Stimulated activated CD8-positive, alpha-beta memory T cell treated with anti-CD3 and anti-CD28 coated beads, Interleukin-4, amount 100 ng/mL, for 24 hours (primary cell): ENCODE measurements around the gene PREX1.

ENCODE experiments used
- DNase-seq: peaks from one replicate; pipeline ENCODE4 v3.0.0-alpha.2; 2020; ENCODE audit warnings: low read depth

Gene PREX1

DNA sequence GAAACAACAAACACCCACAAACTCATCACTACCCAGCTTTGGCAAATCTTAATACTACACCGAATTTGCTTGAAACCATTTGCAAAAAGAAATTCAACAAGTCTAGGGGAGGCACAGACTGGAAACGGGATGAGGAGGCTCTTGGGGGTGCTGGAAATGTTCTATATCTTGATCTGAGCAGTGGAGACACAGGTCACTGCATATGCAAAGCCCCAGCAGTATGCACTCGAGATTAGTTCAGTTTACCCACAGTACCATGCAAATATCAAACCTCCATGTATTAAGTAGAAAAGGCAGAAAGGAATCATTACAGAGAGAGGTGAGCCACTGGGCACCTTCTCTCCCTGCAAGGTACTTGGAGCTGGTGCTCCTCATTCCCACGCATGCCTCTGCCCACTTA lies 75.9 kb downstream of the PREX1 start:
- DNase-seq: no peak

DNA sequence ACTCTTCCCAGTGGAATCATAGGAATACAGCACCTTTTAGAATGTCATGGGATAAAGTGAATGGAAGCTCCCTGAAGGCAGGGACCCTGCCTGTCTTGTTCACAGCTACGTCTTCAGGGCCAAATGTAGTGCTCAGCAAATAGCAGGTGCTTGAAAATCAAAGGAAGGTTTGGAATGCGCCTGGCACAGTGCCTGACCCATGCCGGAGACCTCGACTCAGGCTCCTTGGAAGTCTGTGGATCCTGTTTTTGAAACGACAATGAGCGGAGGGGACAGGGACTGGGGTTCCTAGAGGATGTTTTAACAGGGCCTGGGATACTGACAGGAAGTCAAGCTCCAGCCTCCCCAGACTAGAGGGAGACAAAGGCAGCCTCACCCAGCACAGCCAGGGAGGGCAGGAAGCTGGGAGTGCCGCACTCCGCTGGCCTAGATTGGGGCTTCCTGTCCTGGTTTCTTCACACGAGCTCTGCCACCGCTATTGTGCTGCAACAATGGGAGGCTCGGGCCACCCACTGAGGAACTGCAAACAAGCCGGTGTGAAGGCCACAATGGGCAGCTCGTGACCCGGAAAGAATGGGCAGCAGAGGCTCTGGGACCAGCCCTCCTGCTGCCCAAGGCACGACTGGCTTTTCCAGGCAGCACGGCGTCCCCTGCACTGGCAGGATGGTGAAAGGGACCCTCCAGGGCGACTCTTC lies 76.7 kb downstream of the PREX1 start:
- no peak for DNase-seq

DNA sequence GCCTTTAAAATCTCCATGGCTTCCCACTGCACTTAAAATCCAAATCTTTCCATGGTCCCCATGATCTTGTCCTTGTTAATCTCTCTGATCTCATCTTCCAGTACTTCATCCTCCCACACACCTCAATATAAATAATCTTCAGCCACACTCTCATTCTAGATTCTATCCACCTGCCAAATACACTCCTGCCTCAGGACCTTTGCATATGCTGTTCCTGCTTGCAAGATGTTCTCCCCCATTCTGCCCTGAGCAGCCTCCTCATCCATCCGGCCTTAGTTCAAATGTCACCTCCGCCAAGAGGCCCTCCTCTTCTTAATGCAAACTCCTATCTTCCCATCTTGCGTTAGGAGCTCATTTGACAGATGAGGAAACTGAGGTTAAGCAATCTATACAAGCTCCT lies 77.4 kb downstream of the PREX1 start:
- no peak for DNase-seq

DNA sequence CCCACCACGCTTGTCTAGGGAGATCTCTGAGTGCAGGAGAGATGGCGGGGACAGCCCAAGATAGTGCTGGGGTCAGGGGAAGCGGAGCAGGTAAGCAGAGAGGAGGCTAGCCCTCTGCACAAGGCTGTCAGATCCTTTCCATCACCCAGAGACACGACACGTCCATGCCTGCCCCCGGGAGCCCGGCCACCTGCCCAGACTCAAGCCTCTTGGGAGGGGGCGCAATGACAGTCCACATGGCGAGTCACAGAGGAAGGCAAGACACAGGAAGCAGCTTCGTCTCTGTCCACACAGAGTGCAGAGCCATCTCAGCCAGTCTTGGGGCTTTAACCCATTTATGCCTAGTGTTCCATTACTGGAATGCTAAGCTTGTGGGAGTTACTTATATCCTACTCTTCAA lies 78.4 kb downstream of the PREX1 start:
- no peak for DNase-seq

DNA sequence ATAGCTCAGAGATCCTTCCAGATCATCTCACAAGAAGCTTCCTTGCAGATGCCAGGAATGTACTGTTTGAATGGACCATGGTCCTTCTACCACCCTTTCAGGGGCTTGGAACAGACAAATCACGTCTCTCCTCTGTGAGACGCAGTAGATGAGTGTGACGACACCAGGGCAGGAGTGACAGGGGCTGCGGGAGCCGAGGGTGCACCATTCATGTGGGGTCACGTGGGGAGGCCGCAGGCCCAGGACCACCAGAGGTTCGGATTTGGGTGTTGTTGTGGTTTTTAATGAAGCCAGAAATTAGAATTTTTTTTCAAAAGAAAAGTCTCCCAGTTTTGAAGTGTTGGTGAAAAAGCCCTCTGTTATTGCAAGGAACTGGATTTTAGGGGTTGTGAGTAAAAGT lies 79.2 kb downstream of the PREX1 start:
- no peak for DNase-seq

DNA sequence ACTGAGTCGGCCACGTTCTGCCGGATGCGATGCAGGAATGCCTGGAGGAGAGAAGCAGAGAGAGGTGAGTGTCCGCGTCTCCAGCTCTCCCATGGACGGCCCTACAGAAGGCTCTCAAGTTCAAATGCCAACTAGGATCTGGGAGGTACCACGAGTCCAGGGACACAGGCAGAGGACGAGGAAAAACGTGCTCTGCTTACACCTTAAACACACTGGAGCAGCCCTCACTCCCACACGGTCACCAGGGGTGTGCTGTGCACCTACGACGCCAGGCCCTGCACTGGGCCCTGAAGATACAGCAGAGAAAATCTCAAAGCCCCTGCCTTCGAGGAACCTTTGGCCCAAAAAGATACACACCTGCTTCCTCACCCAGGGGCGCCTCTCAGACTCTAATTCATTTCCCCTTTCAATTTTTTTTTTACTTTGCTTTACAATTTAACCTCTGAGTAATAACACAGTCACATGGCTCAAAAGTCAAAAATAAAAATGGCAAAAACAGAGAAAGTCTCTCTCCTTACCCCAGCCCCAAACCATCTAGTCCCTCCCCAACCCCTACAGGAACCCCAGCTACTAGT lies 79.9 kb downstream of the PREX1 start:
- no peak for DNase-seq

DNA sequence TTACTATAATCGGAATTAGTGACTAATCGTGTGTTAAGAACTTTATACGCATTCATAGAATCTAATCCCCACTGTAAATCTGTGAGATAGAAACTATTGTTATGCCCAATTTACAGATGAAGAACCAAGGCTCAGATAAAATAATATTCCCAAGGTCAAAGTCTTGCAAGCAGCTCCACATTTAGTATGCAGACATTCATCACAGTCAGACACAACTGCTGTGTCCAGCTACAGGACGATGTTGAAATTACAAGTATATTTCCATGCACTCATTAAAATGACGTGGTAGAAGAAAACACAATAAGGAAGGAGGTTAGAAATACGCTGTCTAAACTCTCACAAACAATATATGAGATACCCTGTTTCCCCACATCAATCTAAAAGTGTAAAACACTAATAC lies 82.5 kb downstream of the PREX1 start:
- DNase-seq: no peak

DNA sequence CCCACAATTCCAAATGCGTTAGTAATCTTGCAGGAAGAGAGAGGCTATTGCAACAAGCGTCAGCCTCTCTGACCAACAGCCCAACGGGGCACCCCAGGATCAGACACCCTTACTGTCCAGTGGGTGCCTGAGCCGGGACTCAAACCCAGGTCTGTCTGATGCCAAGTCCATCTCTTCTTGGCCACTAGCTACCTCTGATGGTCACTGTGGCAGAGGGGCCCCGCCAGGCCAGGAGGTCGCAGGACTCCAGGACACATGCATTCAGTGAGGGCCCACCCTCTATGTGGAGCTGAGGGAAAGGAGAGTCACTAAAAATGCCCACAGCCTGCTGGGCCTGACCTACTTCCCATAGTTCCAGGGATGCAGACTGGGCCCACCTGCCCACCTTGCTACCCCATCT lies 83.3 kb downstream of the PREX1 start:
- no peak for DNase-seq

DNA sequence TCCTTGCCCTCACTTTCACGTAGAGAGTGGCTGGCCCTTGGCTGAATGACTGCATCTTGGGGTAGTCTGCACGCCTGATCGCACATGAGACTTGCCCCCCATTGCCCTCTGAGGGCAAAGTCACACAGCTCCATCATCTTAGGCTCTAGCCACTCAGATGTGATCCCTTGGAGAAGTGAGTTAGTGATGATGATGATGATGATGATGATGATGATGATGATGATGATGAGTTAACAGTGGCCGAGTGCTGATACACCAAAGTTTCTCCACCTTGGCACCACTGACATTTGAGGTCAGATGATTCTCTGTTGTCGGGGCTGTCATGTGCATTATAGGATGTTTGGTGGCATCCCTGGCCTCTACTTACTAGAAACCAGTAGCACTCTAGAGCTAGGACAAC lies 84.0 kb downstream of the PREX1 start:
- no peak for DNase-seq

DNA sequence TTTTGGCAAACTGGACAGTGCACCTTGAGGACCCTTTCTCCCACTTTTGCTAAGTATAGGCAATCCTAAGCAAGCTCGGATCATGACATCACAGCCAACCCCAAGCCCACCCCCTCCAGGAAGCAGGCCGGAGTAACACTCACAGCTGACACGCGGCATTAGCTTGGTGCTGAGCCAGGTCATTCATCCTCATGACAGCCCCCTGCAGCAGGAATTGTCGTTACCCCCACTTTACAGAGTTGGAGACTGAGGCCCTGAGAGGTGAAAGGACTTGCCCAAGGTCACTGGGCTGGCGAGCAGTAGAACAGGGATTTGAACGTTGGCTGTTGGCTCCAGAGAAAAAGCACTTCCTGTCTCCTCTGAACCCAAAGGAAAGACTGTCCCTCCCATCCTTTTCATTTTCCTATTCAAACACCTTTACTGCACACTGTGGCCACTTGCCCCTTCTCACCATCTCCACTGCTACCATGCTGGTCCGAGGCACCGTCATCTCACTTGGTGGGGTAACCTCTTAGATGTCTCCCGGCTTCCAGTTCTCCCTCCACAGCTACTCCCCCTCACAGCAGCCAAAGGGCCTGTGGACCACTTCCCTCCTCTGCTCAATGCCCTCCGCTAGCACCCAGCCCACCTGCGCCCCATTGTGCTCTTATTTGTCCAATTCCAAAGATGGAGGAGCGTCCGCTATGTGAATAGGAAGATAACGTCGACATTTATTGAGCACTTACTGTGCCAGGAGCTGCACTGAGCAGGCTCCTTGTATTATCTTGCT lies 84.7 kb downstream of the PREX1 start:
- no peak for DNase-seq

DNA sequence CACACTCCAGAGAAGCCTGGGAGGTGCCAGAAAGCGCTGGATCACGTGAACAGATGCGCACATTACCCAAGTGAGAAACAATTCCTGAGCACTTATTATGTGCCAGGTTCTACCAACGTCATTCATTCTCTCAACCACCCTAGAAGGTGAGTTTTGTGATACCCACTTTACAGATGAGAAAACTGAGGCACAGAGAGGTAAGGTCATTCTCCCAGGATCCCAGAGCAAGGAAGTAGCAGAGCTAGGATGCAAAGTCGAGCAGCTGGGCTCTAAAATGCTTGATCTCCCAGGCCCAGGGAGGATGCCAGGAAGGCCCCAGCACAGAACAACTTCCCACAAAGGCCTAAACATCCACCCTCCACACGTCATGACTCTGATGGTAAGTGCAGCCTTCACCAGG lies 85.6 kb downstream of the PREX1 start:
- DNase-seq: no peak

DNA sequence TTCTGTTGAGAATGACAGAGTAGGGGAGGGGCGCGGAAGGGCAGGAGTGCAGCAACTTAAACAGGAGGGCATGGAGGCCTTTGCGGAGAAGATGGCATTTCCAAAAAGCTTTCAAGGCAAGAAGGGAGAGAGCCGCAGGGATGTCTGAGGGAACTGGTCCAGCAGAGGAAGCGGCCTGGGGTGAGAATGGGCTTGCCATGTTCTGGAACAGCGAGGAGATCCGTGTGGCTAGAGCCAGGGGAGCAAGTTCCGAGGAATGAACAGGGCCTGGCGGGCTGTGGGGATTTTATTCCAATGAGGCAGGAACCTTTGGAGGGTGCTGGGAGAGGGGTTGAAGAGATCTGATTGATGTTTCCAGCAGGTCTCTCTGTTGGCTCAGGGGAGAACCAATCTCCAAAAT lies 86.1 kb downstream of the PREX1 start:
- no peak for DNase-seq

DNA sequence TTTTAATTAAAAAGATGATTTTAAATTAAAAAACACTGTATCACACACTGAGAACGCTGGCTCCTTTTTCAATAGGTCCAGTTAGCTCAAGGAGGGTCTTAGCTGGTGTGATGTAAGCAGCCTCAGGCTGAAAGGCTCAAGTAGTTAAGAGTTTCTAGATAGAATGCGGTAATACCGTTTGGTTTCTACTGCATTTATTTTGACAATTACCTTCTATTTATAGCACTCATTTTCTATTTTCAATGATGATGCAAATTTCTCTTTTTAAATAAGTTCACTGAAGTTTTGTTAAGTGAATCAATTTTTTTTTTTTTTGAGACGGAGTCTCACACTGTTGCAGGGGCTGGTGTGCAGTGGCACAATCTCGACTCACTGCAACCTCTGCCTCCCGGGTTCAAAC lies 87.1 kb downstream of the PREX1 start:
- no peak for DNase-seq

DNA sequence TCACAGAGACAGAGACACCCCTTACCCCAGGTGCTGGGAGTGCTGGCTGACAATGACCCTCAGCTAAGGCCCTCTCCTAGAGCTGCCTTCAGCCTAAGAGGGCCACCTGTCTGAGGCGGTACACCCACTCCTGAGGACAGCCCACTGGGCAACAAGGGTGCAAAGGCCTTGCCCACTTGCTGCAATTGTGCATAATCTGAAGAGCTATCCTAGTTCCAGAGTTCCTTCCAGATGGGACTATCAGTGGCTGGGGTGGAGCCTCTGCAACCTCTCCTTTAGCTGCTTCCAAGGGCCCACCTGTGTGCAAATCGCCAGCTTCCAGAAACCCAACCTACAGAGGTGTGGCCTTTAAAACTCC lies 87.5 kb downstream of the PREX1 start:
- no peak for DNase-seq

DNA sequence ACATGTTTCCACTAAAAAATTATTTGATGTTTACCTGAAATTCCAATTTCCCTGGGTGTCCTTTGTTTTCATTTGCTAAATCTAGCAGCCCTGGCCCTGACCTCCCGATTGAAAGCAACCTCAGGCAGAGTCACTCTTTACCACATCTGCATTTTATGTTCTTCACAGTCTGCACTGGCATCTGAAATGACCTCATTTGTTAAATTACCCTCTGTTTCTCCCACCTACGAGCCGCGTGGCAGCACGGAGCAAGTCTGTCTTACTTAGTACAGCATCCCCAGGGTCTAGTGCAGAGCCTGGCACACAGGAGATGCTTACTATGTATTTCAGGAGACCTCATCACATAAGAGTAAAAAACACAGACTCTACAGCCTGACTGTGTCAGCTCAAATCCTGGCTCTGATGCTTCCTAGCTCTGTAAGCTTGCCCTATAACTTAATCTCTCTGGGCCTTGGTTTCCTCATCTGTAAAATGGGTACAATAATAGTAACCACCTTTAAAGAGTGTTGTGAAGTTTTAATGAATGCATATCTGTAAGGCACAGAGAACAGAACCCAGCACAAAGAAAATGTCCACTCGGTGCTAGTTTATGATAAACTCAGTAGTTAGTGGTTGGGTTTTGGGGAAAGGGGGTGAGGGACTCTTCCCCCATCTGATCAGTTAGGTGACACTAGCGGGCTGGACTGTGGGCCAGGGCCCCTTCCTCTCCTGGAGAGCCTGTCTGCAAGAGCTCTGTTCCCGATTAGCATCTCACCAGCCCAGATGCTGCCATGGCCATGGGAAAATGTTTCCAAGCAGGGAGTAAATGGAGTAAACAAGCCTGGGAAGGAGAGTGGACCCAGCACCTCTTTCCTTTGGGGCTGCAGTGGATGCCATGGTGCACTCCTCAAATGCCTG lies 88.2 kb downstream of the PREX1 start:
- peak; percentile 44 for DNase-seq

DNA sequence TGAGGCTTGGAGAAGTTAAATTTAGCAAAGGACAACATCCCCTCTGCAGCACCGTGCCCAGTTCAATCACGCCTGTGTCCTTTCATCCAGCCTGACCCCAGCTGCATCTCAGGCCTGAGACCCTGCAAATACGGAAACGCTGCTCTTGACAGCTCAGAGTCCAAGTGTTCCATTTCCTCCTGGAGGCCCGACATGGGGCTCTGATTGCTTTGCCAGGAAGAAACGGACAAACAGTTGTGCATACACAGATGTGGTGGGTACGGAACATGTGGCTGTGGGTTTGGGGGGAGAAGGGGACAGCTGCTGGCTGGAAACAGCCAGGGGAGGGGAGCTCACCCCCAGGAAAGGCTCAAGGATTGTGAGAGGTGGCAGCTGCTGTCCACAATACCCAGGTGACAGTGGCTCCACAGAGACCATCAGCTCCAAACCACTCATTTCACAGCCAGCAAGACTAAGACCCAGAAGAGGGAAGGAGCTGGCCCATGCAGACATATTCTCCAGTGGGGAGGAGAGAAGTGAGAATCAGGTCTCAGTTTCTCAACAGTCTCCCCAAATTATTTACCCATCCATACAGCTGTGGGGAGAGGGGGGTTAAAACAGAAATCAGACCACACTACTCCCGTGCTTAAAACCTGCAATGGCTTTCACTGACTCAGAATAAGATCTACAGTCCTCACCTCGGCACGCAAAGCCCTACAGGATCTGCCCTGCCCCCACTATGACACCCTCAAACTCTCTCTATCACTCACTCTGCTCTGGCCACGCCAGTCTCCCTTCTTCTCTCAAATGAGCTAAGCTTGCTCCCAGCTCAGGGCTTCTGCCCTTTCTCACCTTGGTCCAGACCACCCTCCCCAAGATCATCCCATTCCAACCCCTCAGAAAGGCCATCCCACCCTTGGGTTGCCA lies 89.1 kb downstream of the PREX1 start:
- DNase-seq: peak; percentile 60

DNA sequence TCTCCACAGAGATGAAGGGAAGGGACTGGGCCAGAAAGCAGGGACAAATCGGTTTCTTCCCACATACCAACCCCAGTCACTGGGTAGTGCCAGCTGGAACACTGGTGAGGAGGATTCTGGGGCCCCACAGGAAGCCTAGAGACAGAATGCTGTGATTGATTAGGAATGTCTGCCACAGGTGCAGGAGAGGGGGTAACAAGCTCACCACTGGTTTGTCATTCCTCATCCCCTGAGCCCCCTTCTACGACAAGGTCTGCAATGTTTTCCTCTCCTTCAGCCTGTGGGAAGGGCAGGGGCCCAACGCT lies 89.8 kb downstream of the PREX1 start:
- DNase-seq: no peak

DNA sequence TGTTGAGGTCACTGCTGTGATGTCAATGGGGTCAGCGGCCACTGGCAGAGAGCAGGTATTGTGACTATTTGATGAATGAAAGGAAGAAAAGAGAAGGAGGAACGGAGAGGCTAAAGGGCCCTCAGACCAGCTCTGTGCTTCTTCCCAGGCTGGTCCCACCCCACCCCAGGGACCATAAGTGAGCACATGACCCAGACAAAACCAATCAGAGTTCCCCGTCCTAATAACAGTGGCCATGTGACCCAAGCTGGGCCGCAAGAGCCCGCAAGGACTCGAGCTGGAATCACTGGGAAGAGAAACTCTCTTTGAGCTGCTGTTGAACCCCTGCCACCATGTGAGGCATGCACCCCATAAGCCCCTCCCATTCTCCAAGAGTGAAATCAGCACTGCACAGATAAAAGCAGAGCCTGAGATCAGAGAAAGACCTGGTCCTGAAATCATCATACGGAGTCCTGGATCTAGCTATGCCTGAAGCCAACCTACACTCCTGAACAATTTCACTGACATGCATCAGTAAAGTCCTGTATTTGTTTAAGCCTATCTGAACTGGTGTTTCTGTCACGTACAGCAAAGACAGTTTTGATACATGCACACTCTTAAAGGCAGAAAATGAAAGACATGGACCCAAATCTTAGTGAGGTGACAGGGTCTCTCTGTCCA lies 90.2 kb downstream of the PREX1 start:
- no peak for DNase-seq

DNA sequence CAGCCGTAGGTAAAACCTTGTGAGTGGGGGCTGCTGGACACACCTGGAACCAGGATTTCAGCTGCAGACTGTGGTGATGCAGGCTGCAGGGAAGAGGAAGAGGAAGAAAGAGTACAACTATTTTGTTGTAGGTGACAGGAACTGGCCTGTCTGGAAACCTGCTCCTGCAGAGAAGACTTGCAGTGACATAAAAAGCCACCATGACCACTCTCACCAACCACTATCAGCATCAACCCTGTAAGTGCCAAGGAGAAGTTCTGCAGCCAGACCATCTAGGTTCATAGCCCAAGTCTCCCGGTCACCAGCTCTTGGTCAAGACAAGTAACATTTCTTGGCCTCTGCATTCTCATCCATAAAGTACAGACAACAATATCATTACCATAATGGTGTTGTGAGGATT lies 91.2 kb downstream of the PREX1 start:
- no peak for DNase-seq

DNA sequence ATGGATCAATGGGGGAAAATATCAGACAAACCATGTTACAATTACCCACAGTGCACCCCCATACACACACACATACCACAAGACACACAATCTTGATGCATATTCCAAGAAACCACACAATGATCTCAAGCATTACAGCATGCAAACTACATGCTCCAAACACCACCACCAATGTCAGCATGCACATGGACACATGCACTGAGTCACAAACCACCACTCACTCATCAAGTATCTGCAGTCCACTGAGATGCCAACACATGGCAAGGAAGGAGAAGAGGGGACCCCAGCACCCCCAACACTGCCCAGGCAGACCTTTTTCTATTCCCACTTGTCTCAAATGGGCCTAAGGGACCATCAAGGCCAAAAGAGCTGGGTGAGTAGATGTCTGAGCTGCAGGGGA lies 91.6 kb downstream of the PREX1 start:
- no peak for DNase-seq

DNA sequence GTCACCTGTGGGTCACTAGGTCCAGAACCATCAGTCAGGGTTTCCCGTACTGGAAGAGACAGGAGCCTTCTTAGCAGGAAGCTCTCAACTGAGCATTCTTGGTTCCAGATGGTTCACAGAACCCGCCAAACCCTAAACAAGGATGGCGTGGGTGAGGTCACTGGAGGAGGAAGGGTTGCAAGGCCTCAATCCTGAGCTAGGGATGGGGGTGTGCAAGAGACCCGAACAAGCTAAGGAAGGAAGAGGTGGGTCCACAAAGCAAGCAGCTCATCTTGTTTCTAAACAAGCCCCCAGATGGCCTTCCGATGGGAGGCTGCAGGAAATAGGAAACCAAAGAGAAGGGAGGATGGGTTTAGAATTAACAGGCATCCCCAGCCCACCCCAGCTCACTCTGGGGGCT lies 92.7 kb downstream of the PREX1 start:
- DNase-seq: no peak
